Measurements from ENCODE around the gene MED12.
"Not testable (repeated sequence)": the region's sequence is repeated elsewhere in the genome, so short reads cannot be mapped to it uniquely, and the experiment has no call there.

Gene MED12

GRCh38 chrX:71177327-71177726, 58.9 kb downstream of the MED12 start:
- no peak overlapping the region for H3K4me3 ChIP-seq (replicated peaks in 1 of 2; ENCODE audit: low read depth in 2 of 2, low read length in 2 of 2)
- peak in 1 of 2 donors; percentile 3 for DNase-seq (ENCODE audit: low read depth in 2 of 2)
- TF ChIP-seq, protein P1, sequence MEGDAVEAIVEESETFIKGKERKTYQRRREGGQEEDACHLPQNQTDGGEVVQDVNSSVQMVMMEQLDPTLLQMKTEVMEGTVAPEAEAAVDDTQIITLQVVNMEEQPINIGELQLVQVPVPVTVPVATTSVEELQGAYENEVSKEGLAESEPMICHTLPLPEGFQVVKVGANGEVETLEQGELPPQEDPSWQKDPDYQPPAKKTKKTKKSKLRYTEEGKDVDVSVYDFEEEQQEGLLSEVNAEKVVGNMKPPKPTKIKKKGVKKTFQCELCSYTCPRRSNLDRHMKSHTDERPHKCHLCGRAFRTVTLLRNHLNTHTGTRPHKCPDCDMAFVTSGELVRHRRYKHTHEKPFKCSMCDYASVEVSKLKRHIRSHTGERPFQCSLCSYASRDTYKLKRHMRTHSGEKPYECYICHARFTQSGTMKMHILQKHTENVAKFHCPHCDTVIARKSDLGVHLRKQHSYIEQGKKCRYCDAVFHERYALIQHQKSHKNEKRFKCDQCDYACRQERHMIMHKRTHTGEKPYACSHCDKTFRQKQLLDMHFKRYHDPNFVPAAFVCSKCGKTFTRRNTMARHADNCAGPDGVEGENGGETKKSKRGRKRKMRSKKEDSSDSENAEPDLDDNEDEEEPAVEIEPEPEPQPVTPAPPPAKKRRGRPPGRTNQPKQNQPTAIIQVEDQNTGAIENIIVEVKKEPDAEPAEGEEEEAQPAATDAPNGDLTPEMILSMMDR (IDR thresholded peaks at IDR 0.05; ENCODE audit: low read depth, low read length) = no peak

GRCh38 chrX:71178908-71179307, 60.5 kb downstream of the MED12 start:
- TF ChIP-seq, protein P1 (IDR thresholded peaks at IDR 0.05; ENCODE audit: low read depth, low read length) = peak; percentile 54
- H3K4me3 ChIP-seq (replicated peaks in 1 of 2; ENCODE audit: low read depth in 2 of 2, low read length in 2 of 2) = no peak overlapping the region
- DNase-seq (ENCODE audit: low read depth in 2 of 2) = peak; percentile 76 to 81

GRCh38 chrX:71180579-71181265, 62.3 kb downstream of the MED12 start:
- DNase-seq (ENCODE audit: low read depth in 2 of 2); H3K4me3 ChIP-seq (replicated peaks in 1 of 2; ENCODE audit: low read depth in 2 of 2, low read length in 2 of 2): not testable (repeated sequence)

GRCh38 chrX:71181558-71181909, 63.1 kb downstream of the MED12 start:
- TF ChIP-seq, protein P1 (IDR thresholded peaks at IDR 0.05; ENCODE audit: low read depth, low read length) = no peak
- H3K4me3 ChIP-seq (replicated peaks in 1 of 2; ENCODE audit: low read depth in 2 of 2, low read length in 2 of 2) = peak overlapping the region; percentile 33 to 52
- peak; percentile 1 to 10 for DNase-seq (ENCODE audit: low read depth in 2 of 2)

DNA sequence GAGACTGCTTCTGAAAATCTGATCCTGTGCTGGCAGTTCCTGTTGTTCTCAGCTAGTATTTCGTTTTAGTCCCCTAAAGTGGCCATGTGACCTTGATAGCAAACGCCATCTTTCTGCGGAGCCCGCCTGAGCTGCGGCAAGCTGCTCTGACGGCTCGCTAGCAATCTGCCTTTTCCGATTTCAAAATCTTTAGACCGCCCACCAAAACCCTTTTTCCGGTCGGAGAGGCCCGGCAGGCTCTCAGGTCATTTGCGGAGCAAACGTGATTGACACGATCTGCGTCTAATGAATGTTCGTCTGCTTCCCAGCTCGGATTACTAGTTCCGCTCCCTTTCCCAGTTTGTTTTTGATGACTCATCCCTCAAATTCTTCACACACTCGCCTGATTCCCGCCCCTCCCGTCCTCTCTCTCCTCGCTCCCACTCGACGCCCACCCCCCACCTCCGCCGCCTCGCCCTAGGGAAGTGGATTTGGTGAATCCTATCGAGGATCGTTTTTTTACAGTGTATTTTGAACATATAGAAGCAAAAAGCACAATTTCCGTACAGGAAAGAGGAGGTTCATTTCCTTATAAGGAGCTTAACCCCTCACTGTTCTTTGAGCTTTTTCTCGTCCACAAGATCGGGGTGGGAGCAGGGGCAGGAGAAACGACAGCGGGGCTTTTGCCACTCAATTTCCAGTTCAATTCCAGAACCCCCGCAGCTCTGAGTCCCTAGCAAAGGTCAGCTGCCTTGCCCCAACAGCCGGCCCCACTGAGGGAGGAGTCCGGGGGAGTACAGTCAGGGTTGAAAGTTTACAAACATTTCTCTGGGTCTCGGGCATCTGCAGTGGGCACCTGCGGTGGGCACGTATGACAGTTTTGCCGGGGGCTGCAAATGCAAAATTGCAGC, 63.8 kb downstream of the MED12 start:
- H3K4me3 ChIP-seq (replicated peaks in 1 of 2; ENCODE audit: low read depth in 2 of 2, low read length in 2 of 2) = peak overlapping the region; percentile 33 to 52
- peak; percentile 97 for DNase-seq (ENCODE audit: low read depth in 2 of 2)
- TF ChIP-seq, protein P1 (IDR thresholded peaks at IDR 0.05; ENCODE audit: low read depth, low read length) = no peak

DNA sequence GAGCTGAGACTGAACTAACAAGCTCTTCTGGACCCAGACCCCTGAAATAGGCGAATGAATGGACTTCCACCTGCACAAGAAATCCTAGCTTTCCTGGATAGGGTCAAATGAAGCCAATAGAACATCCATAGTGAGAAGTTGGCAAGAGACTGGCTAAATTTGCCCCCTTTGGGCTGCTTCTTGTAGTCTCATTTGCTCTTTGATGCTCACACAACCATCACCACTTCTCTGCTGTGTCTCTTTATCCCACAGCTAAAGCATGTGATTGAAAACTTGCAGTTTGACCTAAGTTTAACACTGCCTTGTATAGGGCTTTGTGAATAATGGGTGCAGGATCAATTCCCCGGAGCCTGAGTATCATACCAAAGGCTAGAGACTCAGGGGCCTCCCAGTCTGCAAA, 64.5 kb downstream of the MED12 start:
- TF ChIP-seq, protein P1 (IDR thresholded peaks at IDR 0.05; ENCODE audit: low read depth, low read length) = no peak
- H3K4me3 ChIP-seq (replicated peaks in 1 of 2; ENCODE audit: low read depth in 2 of 2, low read length in 2 of 2) = no peak overlapping the region
- DNase-seq (ENCODE audit: low read depth in 2 of 2) = peak in 1 of 2 donors; percentile 1

DNA sequence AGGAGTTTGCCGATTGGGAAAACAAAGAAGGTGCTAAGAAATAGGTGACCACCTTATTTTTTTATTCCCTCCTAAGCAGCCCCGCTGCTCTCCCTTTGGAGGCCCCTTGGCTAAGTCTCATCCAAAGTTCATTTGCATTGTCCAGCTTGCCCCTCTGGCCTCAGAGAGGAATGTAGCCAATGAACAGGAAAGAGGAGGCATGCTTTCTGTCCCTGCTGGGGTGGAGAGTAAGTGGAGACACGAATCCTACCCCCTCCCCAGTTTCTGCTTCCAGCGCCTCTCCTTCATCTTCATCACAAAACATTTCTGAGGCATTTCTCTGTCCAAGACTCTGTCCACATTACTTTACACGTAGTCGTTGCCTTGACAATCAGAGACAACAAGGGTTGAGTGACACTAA, 64.9 kb downstream of the MED12 start:
- no peak overlapping the region for H3K4me3 ChIP-seq (replicated peaks in 1 of 2; ENCODE audit: low read depth in 2 of 2, low read length in 2 of 2)

More for the DNA sequence above, 64.9 kb downstream of the MED12 start:
- DNase-seq (ENCODE audit: low read depth in 2 of 2) = peak in 1 of 2 donors; percentile 24
- TF ChIP-seq, protein P1 (IDR thresholded peaks at IDR 0.05; ENCODE audit: low read depth, low read length) = no peak
